ENCODE data around the gene PLEKHA3.

- no peak for TF ChIP-seq CTCF (IDR thresholded peaks at IDR 0.05)
- TF ChIP-seq POLR2A (IDR thresholded peaks at IDR 0.05): no peak
Observed at GRCh38 chr2:178491612-178492011, 11.4 kb downstream of the PLEKHA3 start.

Measured in uterus (tissue), 2 donors.